NCI-H1436 treated with DMSO at 0.1 percent for 48 hours (cell line): ENCODE results near the gene ZNF326.

ENCODE experiments used
- DNase-seq: peaks from one replicate; lab custom pipeline; 2025; lab: John Stamatoyannopoulos, UW

The ZNF326 gene

GRCh38 chr1:89994805-89995597 lies at the start of gene ZNF326:
Gene ZNF326, plus strand, starts transcription at chr1:89995110. Its CDS starts 148 bp downstream, at chr1:89995258.
- peak; percentile 68 for DNase-seq

GRCh38 chr1:89945852-89946476 lies 48.9 kb upstream of the ZNF326 start:
- DNase-seq = no peak

GRCh38 chr1:89946532-89946931 lies 48.4 kb upstream of the ZNF326 start:
- no peak for DNase-seq

- no peak for DNase-seq
Measured at GRCh38 chr1:89948722-89949345, 46.1 kb upstream of the ZNF326 start.

GRCh38 chr1:89949991-89950624 lies 44.8 kb upstream of the ZNF326 start:
- DNase-seq = no peak

GRCh38 chr1:89950703-89951102 lies 44.2 kb upstream of the ZNF326 start:
- no peak for DNase-seq

- DNase-seq = no peak
Measured at GRCh38 chr1:89951766-89952604, 42.9 kb upstream of the ZNF326 start.

GRCh38 chr1:89952605-89953130 lies 42.2 kb upstream of the ZNF326 start:
- DNase-seq = no peak

- no peak for DNase-seq
Measured at GRCh38 chr1:89953131-89953626, 41.7 kb upstream of the ZNF326 start.

GRCh38 chr1:89953929-89954328 lies 41.0 kb upstream of the ZNF326 start:
- DNase-seq = no peak

- DNase-seq = no peak
Measured at GRCh38 chr1:89954401-89954800, 40.5 kb upstream of the ZNF326 start.

GRCh38 chr1:89955311-89956205 lies 39.4 kb upstream of the ZNF326 start:
- DNase-seq = no peak

GRCh38 chr1:89957107-89957506 lies 37.8 kb upstream of the ZNF326 start:
- no peak for DNase-seq

- no peak for DNase-seq
Measured at GRCh38 chr1:89958851-89959654, 35.9 kb upstream of the ZNF326 start.

- DNase-seq = no peak
Measured at GRCh38 chr1:89959719-89960118, 35.2 kb upstream of the ZNF326 start.

GRCh38 chr1:89962024-89962741 lies 32.7 kb upstream of the ZNF326 start:
- DNase-seq = no peak

GRCh38 chr1:89962742-89963075 lies 32.2 kb upstream of the ZNF326 start:
- no peak for DNase-seq

- DNase-seq = no peak
Measured at GRCh38 chr1:89965193-89965768, 29.6 kb upstream of the ZNF326 start.
